Body of pancreas (tissue), 4 donors: ENCODE measurements around the gene PRR23B.

Experiments used
- CTCF ChIP-seq, 7 experiments: fragments of 450-650 bp in 4 of 7; fragments of 200-600 bp in 3 of 7; sonication (generic) in 3 of 7; IDR thresholded peaks; one replicate each; pipeline ENCODE4 v1.5.1; 2016 to 2019; ENCODE audit warnings: antibody characterized with exemption in 7 of 7
- POLR2A ChIP-seq, 3 donors: fragments of 450-650 bp; IDR thresholded peaks; one replicate each; pipeline ENCODE4 v1.6.1; 2016; ENCODE audit warnings: antibody characterized with exemption in 3 of 3, mild to moderate bottlenecking in 2 of 3

DNA sequence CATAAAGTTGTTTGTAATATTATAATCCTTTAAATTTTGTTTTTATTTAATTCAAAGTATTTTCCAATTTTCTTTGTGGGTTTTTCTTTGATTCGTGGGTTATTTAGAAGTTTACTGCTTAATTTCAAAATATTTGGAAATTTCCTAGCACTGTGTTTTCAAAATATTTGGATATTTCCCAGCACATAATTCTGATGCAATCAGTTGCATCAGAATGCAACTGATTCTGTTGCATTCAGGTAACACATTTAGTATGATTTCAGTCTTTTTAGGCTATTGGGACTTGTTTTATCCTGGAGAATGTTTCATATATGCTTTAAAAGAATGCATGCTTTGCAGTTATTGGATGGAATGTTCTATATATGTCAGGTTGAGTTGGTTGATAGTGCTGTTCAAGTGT lies 42.2 kb upstream of the PRR23B start:
- no peak for TF ChIP-seq CTCF (IDR thresholded peaks at IDR 0.05)
- no peak for TF ChIP-seq POLR2A (IDR thresholded peaks at IDR 0.05)
